Right lobe of liver (tissue), 6 donors: ENCODE results near the gene FREM1. TPM values are rescaled to one million over a fixed set of nuclear protein-coding genes. Genes with fewer than 3 reads are reported as not detected.

ENCODE experiments used
- ATAC-seq, 4 donors: fragments of 200-7000 bp; cut with Tn5 transposase; one replicate each; pipeline ENCODE4 v1.9.1; 2020; ENCODE audit warnings: mild to moderate bottlenecking in 4 of 4, moderate library complexity in 4 of 4
- DNase-seq, 3 donors: peaks; one replicate each; pipeline ENCODE4 v3.0.0-alpha.2; 2020
- H3K27ac ChIP-seq, 3 donors: fragments of 200-600 bp; one replicate each; pipeline ENCODE4 v1.8.0; 2022
- H3K27me3 ChIP-seq, 2 donors: fragments of 200-600 bp; one replicate each; pipeline ENCODE4 v1.8.0; 2022
- H3K36me3 ChIP-seq, 4 donors: fragments of 200-600 bp; sonication (generic) in 1 of 4; one replicate each; pipeline versions ENCODE4 v1.5.1 to v1.8.0; 2017 to 2022; ENCODE audit warnings: control low read depth in 1 of 4
- H3K4me1 ChIP-seq, 4 donors: fragments of 200-600 bp; sonication (generic) in 1 of 4; one replicate each; pipeline versions ENCODE4 v1.5.1 to v1.8.0; 2017 to 2022; ENCODE audit warnings: control low read depth in 1 of 4
- H3K4me3 ChIP-seq, 3 donors: fragments of 200-600 bp; one replicate each; pipeline ENCODE4 v1.8.0; 2022
- H3K9me3 ChIP-seq, 4 donors: fragments of 200-600 bp; sonication (generic) in 1 of 4; one replicate each; pipeline versions ENCODE4 v1.5.1 to v1.8.0; 2017 to 2022; ENCODE audit warnings: control low read depth in 1 of 4
- CTCF ChIP-seq, 4 donors: fragments of 200-600 bp in 3 of 4; fragments of 450-650 bp in 1 of 4; IDR thresholded peaks; one replicate each; pipeline versions ENCODE4 v1.5.1 to v1.8.0; 2016 to 2022; ENCODE audit warnings: antibody characterized with exemption in 4 of 4, mild to moderate bottlenecking in 2 of 4
- POLR2A ChIP-seq: fragments of 450-650 bp; IDR thresholded peaks from one replicate; pipeline ENCODE4 v1.6.1; 2017; ENCODE audit warnings: antibody characterized with exemption, mild to moderate bottlenecking
- WGBS: methylation state at CpG from one replicate; pipeline ENCODE4 v1.1.6; 2018; ENCODE audit warnings: low coverage, low lambda C conversion rate; ENCODE audit not compliant: insufficient coverage; ENCODE audit errors: missing lambda C conversion rate; 5-methylcytosine and 5-hydroxymethylcytosine counted together
- intact Hi-C, 2 donors: fragments of 100-400 bp; cut with DNase I; formaldehyde crosslinking; loops; one replicate each; pipeline versions ENCODE4 v1.11.2 to v1.14.1; 2022
- total RNA-seq, 6 experiments: library from RNA; depleted of rRNA in 2 of 6; stranded (reverse); fragments of >200 nt in 2 of 6; fragmentation: NEBNext Ultra II Directional in 3 of 6; extraction: Animal tissue kit (Norgen Biotek cat#: 25700) in 3 of 6; gene quantifications; one replicate each; pipeline versions ENCODE4 v1.1.0 to v1.2.4, GENCODE V29; 2016 to 2023
- donor health status: DM: no; HTN: yes; CAD: no.
- donor health status: DM: no; HTN: no; CAD: no.
- donor health status: DM: no; HTN: no; CAD: no.
- donor health status: DM: no; HTN: yes; CAD: no.
- donor health status: DM: no; HTN: yes; CAD: no.

The FREM1 gene
- total RNA-seq, 6 experiments from 2014 or later: 0.12 to 2.6 (median 1.1) TPM

GRCh38 chr9:14731294-14731981 lies 178.8 kb downstream of the FREM1 start:
- ATAC-seq: no peak
- Histone ChIP-seq H3K4me1 (no peaks in the 10 kb centered on the region), H3K27me3 (no peaks in the 10 kb centered on the region), H3K36me3 (no peaks in the 10 kb centered on the region), H3K27ac (no peak overlapping the region), H3K4me3 (no peak overlapping the region), H3K9me3 (no peaks in the 10 kb centered on the region)
- no peak for DNase-seq
- intact Hi-C loops: no loop called here
- TF ChIP-seq POLR2A: no peak
- TF ChIP-seq CTCF (IDR thresholded peaks at IDR 0.05): no peak
- WGBS: 100% methylated on average over 1 of the region's 1 CpG

- Histone ChIP-seq H3K27me3 (no peaks in the 10 kb centered on the region), H3K4me1 (no peaks in the 10 kb centered on the region), H3K27ac (no peak overlapping the region), H3K4me3 (no peak overlapping the region), H3K36me3 (no peaks in the 10 kb centered on the region), H3K9me3 (no peaks in the 10 kb centered on the region)
- no peak for ATAC-seq
- TF ChIP-seq CTCF (IDR thresholded peaks at IDR 0.05): no peak
- TF ChIP-seq POLR2A: no peak
- WGBS: 90% methylated on average over 2 of the region's 2 CpGs
- intact Hi-C loops: no loop called here
- no peak for DNase-seq
These were observed 179.7 kb downstream of the FREM1 start for GRCh38 chr9:14730461-14730898.

- no peaks in the 10 kb centered on the region for H3K36me3 ChIP-seq
- no peak overlapping the region for H3K4me3 ChIP-seq
- H3K27ac ChIP-seq: no peak overlapping the region
- H3K4me1 ChIP-seq: no peaks in the 10 kb centered on the region
- ATAC-seq (no peak), DNase-seq (no peak)
- TF ChIP-seq POLR2A (no peak), CTCF (IDR thresholded peaks at IDR 0.05) (no peak)
- intact Hi-C loops: no loop called here
- 16% methylated on average over 4 of the region's 4 CpGs for WGBS
- H3K9me3 ChIP-seq: no peaks in the 10 kb centered on the region
- H3K27me3 ChIP-seq: no peaks in the 10 kb centered on the region
These were observed 186.9 kb downstream of the FREM1 start for GRCh38 chr9:14723301-14723700.

GRCh38 chr9:14722391-14723035 lies 187.7 kb downstream of the FREM1 start, which contains the start of gene CER1:
TSS of gene CER1 (minus strand) at chr9:14722733. CDS start at chr9:14722672, 61 bp downstream.
- TF ChIP-seq CTCF (IDR thresholded peaks at IDR 0.05) (no peak), POLR2A (no peak)
- H3K4me3 ChIP-seq: no peak within 1 kb of the TSS
- no peaks in the 10 kb centered on the region for H3K36me3 ChIP-seq
- H3K9me3 ChIP-seq: no peaks in the 10 kb centered on the region
- WGBS: 41% methylated on average over 6 of the region's 7 CpGs
- H3K27me3 ChIP-seq: no peaks in the 10 kb centered on the region
- no peak for ATAC-seq
- no peaks in the 10 kb centered on the region for H3K4me1 ChIP-seq
- H3K27ac ChIP-seq: no peak within 1 kb of the TSS
- no peak for DNase-seq
- intact Hi-C loops: no loop called here
